Caco-2 (cell line): ENCODE measurements around the gene FBXO30. TPM values are rescaled to one million over a fixed set of nuclear protein-coding genes. Genes with fewer than 3 reads are reported as not detected.

Source experiments
- BruUV-seq: library from RNA; stranded (reverse); fragments of 400-500 nt; replicated peaks from 2 replicates; lab custom pipeline; 2021; lab: Mats Ljungman, UMichigan
- CTCF ChIA-PET: fragments of 300-600 bp; sonication (Branson Sonifier 250); formaldehyde crosslinking; loops from one replicate; lab custom pipeline; 2022; ENCODE audit warnings: antibody characterized with exemption; lab: Charles Lee
- POLR2A ChIA-PET: fragments of 300-600 bp; sonication (Branson Sonifier 250); formaldehyde crosslinking; loops from one replicate; lab custom pipeline; 2022; ENCODE audit warnings: antibody characterized with exemption; lab: Charles Lee
- DNase-seq, 2 experiments: peaks; one replicate each; pipeline versions ENCODE4 v3.0.0 to v3.0.0-alpha.2; 2020 to 2022
- H3K27me3 ChIP-seq: replicated peaks from 2 replicates; pipeline ENCODE4 v1.6.0; 2011; ENCODE audit warnings: low read length; ENCODE audit not compliant: control insufficient read depth, insufficient read depth
- H3K36me3 ChIP-seq: 2 replicates; pipeline ENCODE4 v1.5.1; 2011; ENCODE audit warnings: low read length; ENCODE audit not compliant: control insufficient read depth, insufficient read depth
- H3K4me1 ChIP-seq: fragments of 250-450 bp; sonication (Bioruptor Pico); 2 replicates; pipeline ENCODE4 v1.5.1; 2020; ENCODE audit warnings: mild to moderate bottlenecking
- H3K4me3 ChIP-seq: 2 replicates; pipeline ENCODE4 v1.5.1; 2011; ENCODE audit warnings: low read depth, mild to moderate bottlenecking, control low read depth, low read length
- H3K9me3 ChIP-seq: fragments of 250-450 bp; sonication (Bioruptor Pico); 2 replicates; pipeline ENCODE4 v1.5.1; 2020; ENCODE audit warnings: mild to moderate bottlenecking, moderate library complexity
- H3K27ac Mint-ChIP-seq: one replicate; pipeline ENCODE4 v1.8.0; 2022; ENCODE audit warnings: mixed read lengths; ENCODE audit not compliant: unreplicated experiment
- H3K27me3 Mint-ChIP-seq: one replicate; pipeline ENCODE4 v1.8.0; 2022; ENCODE audit warnings: mixed read lengths; ENCODE audit not compliant: insufficient read depth, unreplicated experiment
- H3K36me3 Mint-ChIP-seq: one replicate; pipeline ENCODE4 v1.8.0; 2022; ENCODE audit warnings: mild to moderate bottlenecking, mixed read lengths; ENCODE audit not compliant: insufficient read depth, unreplicated experiment
- H3K4me1 Mint-ChIP-seq: one replicate; pipeline ENCODE4 v1.8.0; 2022; ENCODE audit warnings: low read depth, mixed read lengths; ENCODE audit not compliant: unreplicated experiment
- H3K4me3 Mint-ChIP-seq: one replicate; pipeline ENCODE4 v1.8.0; 2022; ENCODE audit warnings: mild to moderate bottlenecking, moderate library complexity, mixed read lengths; ENCODE audit not compliant: unreplicated experiment
- H3K9me3 Mint-ChIP-seq: one replicate; pipeline ENCODE4 v1.8.0; 2022; ENCODE audit warnings: mixed read lengths; ENCODE audit not compliant: unreplicated experiment
- CTCF ChIP-seq, 2 experiments: fragments of 200-600 bp in 1 of 2; IDR thresholded peaks; 1 replicate in 1 of 2; 2 replicates in 1 of 2; pipeline versions ENCODE4 v1.5.1 to v1.8.0; 2011 to 2022; ENCODE audit warnings: antibody characterized with exemption in 1 of 2, control low read depth in 1 of 2, inconsistent platforms in 1 of 2, low read depth in 1 of 2, low read length in 1 of 2, mild to moderate bottlenecking in 1 of 2, moderate library complexity in 1 of 2; ENCODE audit not compliant: insufficient read depth in 1 of 2, severe bottlenecking in 1 of 2, unreplicated experiment in 1 of 2
- intact Hi-C: fragments of 100-400 bp; cut with micrococcal nuclease; formaldehyde crosslinking; loops from one replicate; pipeline ENCODE4 v1.10.0; 2022; ENCODE audit not compliant: unreplicated experiment
- total RNA-seq: library from RNA; stranded (reverse); gene quantifications from 2 replicates; pipeline ENCODE4 v1.2.3, GENCODE V29; 2022

Gene FBXO30
- total RNA-seq, 1 experiment from 2014 or later, result 17.1 TPM

GRCh38 chr6:145815309-145816274, 997 bp upstream of the FBXO30 start:
- peaks cover 8% of the 10 kb centered on the region for H3K9me3 Mint-ChIP-seq
- intact Hi-C loops, result loop anchor here (2.0 kb wide), 1 partner anchor 149 kb away; the partner anchor contains the start of gene SHPRH

GRCh38 chr6:145814035-145814500, 527 bp downstream of the FBXO30 start:
- BruUV-seq, result no TSS peak
- Mint-ChIP-seq H3K4me3 (peak overlapping the region; percentile 82), H3K27ac (peak overlapping the region; percentile 69), H3K27me3 (no peaks in the 10 kb centered on the region), H3K36me3 (peaks cover 14% of the 10 kb centered on the region), H3K4me1 (peaks cover 32% of the 10 kb centered on the region), H3K9me3 (peaks cover 8% of the 10 kb centered on the region)
- Histone ChIP-seq H3K4me3 (peak overlapping the region; percentile 75), H3K4me1 (peaks cover 16% of the 10 kb centered on the region), H3K27me3 (no peaks in the 10 kb centered on the region), H3K36me3 (no peaks in the 10 kb centered on the region), H3K9me3 (no peaks in the 10 kb centered on the region)
- ChIA-PET POLR2A (interaction anchor here (0.5 to 2.2 kb wide), 6 partner anchors 9 to 150 kb away, joined by 3 to 17 read pairs (median 6); partner anchors contain the start of genes EPM2A and SHPRH), CTCF (interaction anchor here (0.6 kb wide), 1 partner anchor 321 kb away, joined by 4 read pairs; no protein-coding TSS in a partner anchor)
- peak in 1 of 2 experiments; percentile 57 for DNase-seq
- intact Hi-C loops, result loop anchor here (1.0 to 2.0 kb wide), 3 partner anchors 63 to 151 kb away; partner anchors contain the start of genes EPM2A and SHPRH
- no peak for TF ChIP-seq CTCF (IDR thresholded peaks at IDR 0.05; ENCODE audit: insufficient read depth in 1 of 2, low read depth in 1 of 2, low read length in 1 of 2, severe bottlenecking in 1 of 2, unreplicated experiment in 1 of 2)

More at GRCh38 chr6:145815309-145816274, 997 bp upstream of the FBXO30 start:
- H3K27ac Mint-ChIP-seq, result peak overlapping the region; percentile 69
- ChIA-PET POLR2A (interaction anchor here (0.9 to 2.2 kb wide), 6 partner anchors 11 to 148 kb away, joined by 3 to 17 read pairs (median 6); partner anchors contain the start of genes EPM2A and SHPRH), CTCF (interaction anchor here (1.4 to 1.9 kb wide), 2 partner anchors 73 to 80 kb away, joined by 4 to 7 read pairs; partner anchors contain the start of gene EPM2A)
- TSS peak; percentile 44 for BruUV-seq
- no peaks in the 10 kb centered on the region for H3K36me3 ChIP-seq
- H3K4me1 Mint-ChIP-seq, result peaks cover 25% of the 10 kb centered on the region
- no peaks in the 10 kb centered on the region for H3K9me3 ChIP-seq
- no peaks in the 10 kb centered on the region for H3K27me3 ChIP-seq
- peaks cover 16% of the 10 kb centered on the region for H3K4me1 ChIP-seq
- no peak for DNase-seq
- H3K36me3 Mint-ChIP-seq, result peaks cover 14% of the 10 kb centered on the region
- peak overlapping the region; percentile 82 for H3K4me3 Mint-ChIP-seq
- peak overlapping the region; percentile 75 for H3K4me3 ChIP-seq
- no peaks in the 10 kb centered on the region for H3K27me3 Mint-ChIP-seq
- no peak for TF ChIP-seq CTCF (IDR thresholded peaks at IDR 0.05; ENCODE audit: insufficient read depth in 1 of 2, low read depth in 1 of 2, low read length in 1 of 2, severe bottlenecking in 1 of 2, unreplicated experiment in 1 of 2)
